Iris pigment epithelial cell (primary cell): ENCODE results near the gene MARCHF7.
"Not testable (repeated sequence)": the region's sequence is repeated elsewhere in the genome, so short reads cannot be mapped to it uniquely, and the experiment has no call there.

ENCODE experiments used
- DNase-seq: peaks from one replicate; pipeline ENCODE4 v3.0.0-alpha.2; 2011; ENCODE audit warnings: low read depth

MARCHF7 gene

GRCh38 chr2:159712143-159712928 is at the start of gene MARCHF7:
MARCHF7 (plus strand) TSS chr2:159712506; CDS start chr2:159729023, 16,517 bp downstream.
- DNase-seq, result peak; percentile 96

- DNase-seq, result not testable (repeated sequence)
These were observed 44.9 kb upstream of the MARCHF7 start for GRCh38 chr2:159667423-159667822.

GRCh38 chr2:159671047-159671446 is 41.3 kb upstream of the MARCHF7 start:
- no peak for DNase-seq

GRCh38 chr2:159677654-159678053 is 34.7 kb upstream of the MARCHF7 start:
- DNase-seq, result peak; percentile 37

GRCh38 chr2:159680692-159681091 is 31.6 kb upstream of the MARCHF7 start:
- no peak for DNase-seq

GRCh38 chr2:159683817-159684216 is 28.5 kb upstream of the MARCHF7 start:
- no peak for DNase-seq

- peak; percentile 80 for DNase-seq
These were observed 27.5 kb upstream of the MARCHF7 start for GRCh38 chr2:159684796-159685195.

GRCh38 chr2:159694500-159695040 is 17.7 kb upstream of the MARCHF7 start:
- no peak for DNase-seq

GRCh38 chr2:159695795-159696448 is 16.4 kb upstream of the MARCHF7 start:
- DNase-seq, result no peak

GRCh38 chr2:159703491-159703890 is 8.8 kb upstream of the MARCHF7 start:
- no peak for DNase-seq

- DNase-seq, result peak; percentile 40
These were observed 5.8 kb upstream of the MARCHF7 start for GRCh38 chr2:159706385-159706980.

GRCh38 chr2:159708066-159708760 is 4.1 kb upstream of the MARCHF7 start:
- no peak for DNase-seq

- peak; percentile 77 for DNase-seq
These were observed 1.6 kb upstream of the MARCHF7 start for GRCh38 chr2:159710601-159711180.

- peak; percentile 74 for DNase-seq
These were observed 654 bp upstream of the MARCHF7 start for GRCh38 chr2:159711562-159712142.

- peak; percentile 25 for DNase-seq
These were observed 669 bp downstream of the MARCHF7 start for GRCh38 chr2:159712929-159713420.

GRCh38 chr2:159713631-159714246 is 1.4 kb downstream of the MARCHF7 start:
- DNase-seq, result peak; percentile 54

GRCh38 chr2:159714247-159714930 is 2.1 kb downstream of the MARCHF7 start:
- peak; percentile 82 for DNase-seq

- no peak for DNase-seq
These were observed 3.1 kb downstream of the MARCHF7 start for GRCh38 chr2:159715451-159715850.

- DNase-seq, result not testable (repeated sequence)
These were observed 4.1 kb downstream of the MARCHF7 start for GRCh38 chr2:159716409-159716808.

- no peak for DNase-seq
These were observed 4.6 kb downstream of the MARCHF7 start for GRCh38 chr2:159716857-159717256.
